GM12878 (cell line): ENCODE data around the gene S1PR1. TPM values are rescaled to one million over a fixed set of nuclear protein-coding genes. Genes with fewer than 3 reads are reported as not detected.
A peak's percentile ranks its signal among the peaks of the same experiment; 100 is the strongest.

Experiments
- ATAC-seq: fragments of 200-7000 bp; cut with Tn5 transposase; 3 replicates; pipeline ENCODE4 v1.9.1; 2020; ENCODE audit warnings: mild to moderate bottlenecking, moderate library complexity
- BruUV-seq: library from RNA; stranded (reverse); fragments of 400-500 nt; replicated peaks from 2 replicates; lab custom pipeline; 2021; lab: Mats Ljungman, UMichigan
- CTCF ChIA-PET: fragments of 300-600 bp; sonication (Branson Sonifier 250); formaldehyde crosslinking; extraction: SDS; loops from one replicate; lab custom pipeline; 2021; ENCODE audit warnings: inconsistent platforms; lab: Yijun Ruan, JAX
- POLR2A ChIA-PET: fragments of 350-600 bp; formaldehyde crosslinking; extraction: SDS; loops from one replicate; lab custom pipeline; 2021; ENCODE audit warnings: inconsistent platforms; lab: Charles Lee
- RAD21 ChIA-PET: fragments of 300-600 bp; sonication (Branson Sonifier 250); formaldehyde crosslinking; loops from one replicate; lab custom pipeline; 2023; ENCODE audit warnings: antibody characterized with exemption; ENCODE audit not compliant: unreplicated experiment; lab: Charles Lee
- SMC1A ChIA-PET: fragments of 300-600 bp; sonication (Branson Sonifier 250); formaldehyde crosslinking; loops from one replicate; lab custom pipeline; 2023; ENCODE audit not compliant: unreplicated experiment, uncharacterized antibody; lab: Charles Lee
- DNase-seq: peaks from one replicate; pipeline ENCODE4 v3.0.0-alpha.2; 2011; ENCODE audit warnings: low read depth, low spot score
- FAIRE-seq: peaks from 3 replicates; lab custom pipeline; 2011; peaks lifted over from hg19 to GRCh38; lab: Jason Lieb, UNC
- H2AFZ ChIP-seq: 2 replicates; pipeline ENCODE4 v1.6.0; 2011; ENCODE audit warnings: low read depth, low read length, control low read depth; ENCODE audit not compliant: control insufficient read depth
- H3K27ac ChIP-seq: 2 replicates; pipeline ENCODE4 v1.5.1; 2011; ENCODE audit warnings: control low read depth; ENCODE audit not compliant: control insufficient read depth, insufficient read depth
- H3K27me3 ChIP-seq, 2 experiments: replicated peaks in 1 of 2; 2 replicates each; pipeline versions ENCODE4 v1.6.0 to v1.6.1; 2011; ENCODE audit warnings: low read length in 1 of 2; ENCODE audit not compliant: control insufficient read depth in 2 of 2, insufficient read depth in 2 of 2
- H3K36me3 ChIP-seq, 2 experiments: 2 replicates each; pipeline ENCODE4 v1.5.1; 2011; ENCODE audit warnings: low read length in 1 of 2; ENCODE audit not compliant: control insufficient read depth in 2 of 2, insufficient read depth in 2 of 2
- H3K4me1 ChIP-seq: 2 replicates; pipeline ENCODE4 v1.6.1; 2011; ENCODE audit warnings: mild to moderate bottlenecking, low read length, moderate library complexity, mixed read lengths; ENCODE audit not compliant: control insufficient read depth, insufficient read depth
- H3K4me2 ChIP-seq: 2 replicates; pipeline ENCODE4 v1.6.0; 2011; ENCODE audit warnings: control low read depth; ENCODE audit not compliant: control insufficient read depth, insufficient read depth
- H3K4me3 ChIP-seq: fragments of 200-600 bp; sonication (generic); 2 replicates; pipeline ENCODE4 v1.5.1; 2016
- H3K79me2 ChIP-seq: 2 replicates; pipeline ENCODE4 v1.6.0; 2011; ENCODE audit warnings: low read length; ENCODE audit not compliant: control insufficient read depth, insufficient read depth
- H3K9ac ChIP-seq: 2 replicates; pipeline ENCODE4 v1.8.0; 2011; ENCODE audit warnings: low read length, control low read depth, mixed read lengths; ENCODE audit not compliant: control insufficient read depth, insufficient read depth
- H3K9me3 ChIP-seq: replicated peaks from 3 replicates; pipeline ENCODE4 v1.5.1; 2011; ENCODE audit warnings: mild to moderate bottlenecking, low read length; ENCODE audit not compliant: control insufficient read depth, insufficient read depth
- H4K20me1 ChIP-seq: 2 replicates; pipeline ENCODE4 v1.6.0; 2011; ENCODE audit not compliant: control insufficient read depth, insufficient read depth
- CHD1 ChIP-seq: IDR thresholded peaks from 2 replicates; pipeline ENCODE4 v1.6.1; 2012; ENCODE audit warnings: low read depth, low read length, improper control_type of control experiment
- CREB1 ChIP-seq: IDR thresholded peaks from 2 replicates; pipeline ENCODE4 v1.6.1; 2012; ENCODE audit warnings: low read depth, mild to moderate bottlenecking, inconsistent platforms
- HSF1 ChIP-seq: fragments of 150-350 bp; IDR thresholded peaks from 2 replicates; pipeline ENCODE4 v1.6.1; 2014; ENCODE audit warnings: mild to moderate bottlenecking, low read depth, low read length
- IKZF1 ChIP-seq: fragments of 450-650 bp; conservative IDR thresholded peaks from 2 replicates; pipeline ENCODE4 v1.6.1; 2017; ENCODE audit warnings: antibody characterized with exemption, mild to moderate bottlenecking
- JUNB ChIP-seq: IDR thresholded peaks from 2 replicates; pipeline ENCODE4 v1.6.1; 2016; ENCODE audit warnings: antibody characterized with exemption, mild to moderate bottlenecking
- MTA2 ChIP-seq: fragments of 450-650 bp; IDR thresholded peaks from 2 replicates; pipeline ENCODE4 v1.6.1; 2016; ENCODE audit warnings: low read depth, mild to moderate bottlenecking, moderate library complexity
- NFIC ChIP-seq: IDR thresholded peaks from 2 replicates; pipeline ENCODE4 v1.6.1; 2012; ENCODE audit warnings: low read depth, mild to moderate bottlenecking, inconsistent platforms, low read length, moderate library complexity
- NFYA ChIP-seq: IDR thresholded peaks from 2 replicates; pipeline ENCODE4 v1.6.1; 2011; ENCODE audit warnings: low read depth, mild to moderate bottlenecking, low read length, improper control_type of control experiment, borderline replicate concordance
- POLR2A ChIP-seq: IDR thresholded peaks from 2 replicates; pipeline ENCODE4 v1.6.1; 2011; ENCODE audit warnings: low read depth, mild to moderate bottlenecking, low read length
- POLR2AphosphoS5 ChIP-seq: IDR thresholded peaks from 2 replicates; pipeline ENCODE4 v1.6.1; 2011; ENCODE audit warnings: mild to moderate bottlenecking, low read length, inconsistent platforms
- SMAD5 ChIP-seq: IDR thresholded peaks from 2 replicates; pipeline ENCODE4 v1.6.1; 2016; ENCODE audit warnings: antibody characterized with exemption, low read depth
- SREBF1 ChIP-seq: IDR thresholded peaks from 2 replicates; pipeline ENCODE4 v1.6.1; 2012; ENCODE audit warnings: mild to moderate bottlenecking, low read length
- SREBF2 ChIP-seq: IDR thresholded peaks from 2 replicates; pipeline ENCODE4 v1.6.1; 2012; ENCODE audit warnings: mild to moderate bottlenecking, low read length
- WGBS: methylation state at CpG from one replicate; pipeline ENCODE4 v1.1.6; 2016; ENCODE audit warnings: low lambda C conversion rate; ENCODE audit not compliant: insufficient replicate concordance, insufficient coverage; ENCODE audit errors: missing lambda C conversion rate; 5-methylcytosine and 5-hydroxymethylcytosine counted together
- in situ Hi-C: fragments of 300-500 bp; cut with MboI; formaldehyde crosslinking; loops from 9 replicates; pipeline ENCODE4 v1.14.3; 2018; ENCODE audit warnings: mixed read lengths
- intact Hi-C: fragments of 100-400 bp; cut with micrococcal nuclease; formaldehyde crosslinking; loops from one replicate; pipeline ENCODE4 v1.14.2; 2022; ENCODE audit not compliant: unreplicated experiment
- polyA plus RNA-seq, 11 experiments: library from polyadenylated mRNA; depleted of rRNA in 4 of 11; unstranded in 6 of 11; stranded (reverse) in 5 of 11; fragments of >200 nt; fragmentation: Nextera tagmentation in 4 of 11; fragmentation: Illumina TruSeq in 1 of 11; extraction: Ambion mirVana in 4 of 11; extraction: Trizol in 1 of 11; gene quantifications; 1 replicate in 1 of 11; 2 replicates in 10 of 11; pipeline versions ENCODE4 v1.2.1 to v1.2.3, GENCODE V29; 2011 to 2016; ENCODE audit warnings: inconsistent platforms in 2 of 11, missing spikeins in 2 of 11, low read depth in 1 of 11
- total RNA-seq, 4 experiments: library from RNA; depleted of rRNA in 3 of 4; stranded (reverse); fragments of >200 nt in 3 of 4; fragmentation: Illumina TruSeq in 1 of 4; extraction: Trizol in 1 of 4; gene quantifications; 2 replicates each; pipeline versions ENCODE4 v1.2.1 to v1.2.3, GENCODE V29; 2013 to 2021
- TF ChIP-seq, protein P1 (sequence below): fragments of 450-650 bp; IDR thresholded peaks from 2 replicates; pipeline ENCODE4 v1.6.1; 2016; ENCODE audit warnings: mild to moderate bottlenecking
- TF ChIP-seq, protein P2 (sequence below): IDR thresholded peaks from 2 replicates; pipeline ENCODE4 v1.6.1; 2011; ENCODE audit warnings: borderline replicate concordance, low read depth, mild to moderate bottlenecking, moderate library complexity, mixed read lengths, low read length; ENCODE audit not compliant: insufficient read depth; ENCODE audit errors: extremely low read length

S1PR1 gene
- total and polyA plus RNA-seq, 10 of the 15 experiments (the other 5 are each of a cell fraction or from before 2014, with no cell fraction given), result 3.8 to 59.4 (median 30.7) TPM

DNA sequence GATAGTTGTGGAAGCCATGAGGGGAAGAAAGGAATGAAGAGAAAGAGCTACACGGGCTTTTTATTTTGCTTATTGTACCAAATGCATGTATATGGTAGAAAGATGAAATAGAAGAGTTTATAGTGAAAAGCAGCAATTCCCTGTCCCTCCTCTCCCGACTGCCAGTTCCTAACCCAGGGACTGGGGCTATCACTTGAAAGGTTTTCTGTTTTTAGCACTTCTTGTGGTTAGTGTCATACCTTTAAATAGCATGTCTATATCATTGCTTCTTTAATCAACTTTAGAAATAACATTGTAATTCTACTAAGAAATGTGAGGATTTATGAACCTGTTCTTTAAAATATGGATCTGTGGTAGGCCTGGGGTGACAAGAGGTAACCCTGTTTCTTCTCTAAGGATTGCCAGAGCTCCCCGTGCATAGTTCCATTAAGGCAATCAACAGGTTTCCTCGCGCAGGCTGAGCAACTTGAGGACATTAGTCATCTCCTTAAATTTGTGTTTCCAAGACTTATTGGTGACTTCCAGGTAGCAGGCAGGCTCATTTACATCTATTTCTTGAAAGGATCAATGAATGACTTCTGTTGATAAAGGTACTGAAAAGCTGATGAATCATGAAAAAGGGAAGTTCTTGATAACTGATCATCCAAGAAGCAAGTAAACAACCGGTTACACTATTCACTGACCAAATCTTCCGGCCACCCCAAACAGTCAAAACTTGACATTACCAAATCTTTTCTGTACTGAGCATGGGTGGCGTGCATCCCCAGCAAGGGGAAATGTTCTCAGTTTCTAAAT is 37.8 kb upstream of the S1PR1 start (continued):
- TF ChIP-seq, protein P1, sequence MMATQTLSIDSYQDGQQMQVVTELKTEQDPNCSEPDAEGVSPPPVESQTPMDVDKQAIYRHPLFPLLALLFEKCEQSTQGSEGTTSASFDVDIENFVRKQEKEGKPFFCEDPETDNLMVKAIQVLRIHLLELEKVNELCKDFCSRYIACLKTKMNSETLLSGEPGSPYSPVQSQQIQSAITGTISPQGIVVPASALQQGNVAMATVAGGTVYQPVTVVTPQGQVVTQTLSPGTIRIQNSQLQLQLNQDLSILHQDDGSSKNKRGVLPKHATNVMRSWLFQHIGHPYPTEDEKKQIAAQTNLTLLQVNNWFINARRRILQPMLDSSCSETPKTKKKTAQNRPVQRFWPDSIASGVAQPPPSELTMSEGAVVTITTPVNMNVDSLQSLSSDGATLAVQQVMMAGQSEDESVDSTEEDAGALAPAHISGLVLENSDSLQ, result no peak
- no peak for TF ChIP-seq SREBF2
- no peak for TF ChIP-seq NFYA
- no peak for TF ChIP-seq POLR2AphosphoS5
- TF ChIP-seq IKZF1, result peak; percentile 64; the same call in 1 of the 2 replicates
- peak; percentile 77 for TF ChIP-seq CREB1
- no peak for TF ChIP-seq HSF1

GRCh38 chr1:101199637-101199982 is 37.2 kb upstream of the S1PR1 start:
- FAIRE-seq (no peak), DNase-seq (no peak), ATAC-seq (no peak)
- Histone ChIP-seq H3K27ac (no peak overlapping the region), H3K4me2 (no peak overlapping the region), H3K79me2 (no peaks in the 10 kb centered on the region), H3K9me3 (no peaks in the 10 kb centered on the region), H4K20me1 (no peaks in the 10 kb centered on the region), H3K27me3 (no peaks in the 10 kb centered on the region), H3K4me3 (no peak overlapping the region), H3K9ac (no peak overlapping the region; the same call in 1 of the 2 replicates), H3K4me1 (peaks cover 15% of the 10 kb centered on the region), H2AFZ (no peak overlapping the region), H3K36me3 (no peaks in the 10 kb centered on the region)
- CTCF ChIA-PET, result interaction anchor here (0.8 to 4.2 kb wide), 4 partner anchors 39 to 90 kb away, joined by 3 to 15 read pairs (median 5); no protein-coding TSS in a partner anchor
- TF ChIP-seq CHD1 (no peak), MTA2 (0 out of 2 replicates have a peak, but pooled peaks have one; percentile 3), JUNB (peak; percentile 65), SREBF1 (no peak), POLR2A (no peak), NFIC (peak; percentile 69; the same call in 1 of the 2 replicates), SMAD5 (no peak), IKZF1 (no peak)
- TF ChIP-seq, protein P2, sequence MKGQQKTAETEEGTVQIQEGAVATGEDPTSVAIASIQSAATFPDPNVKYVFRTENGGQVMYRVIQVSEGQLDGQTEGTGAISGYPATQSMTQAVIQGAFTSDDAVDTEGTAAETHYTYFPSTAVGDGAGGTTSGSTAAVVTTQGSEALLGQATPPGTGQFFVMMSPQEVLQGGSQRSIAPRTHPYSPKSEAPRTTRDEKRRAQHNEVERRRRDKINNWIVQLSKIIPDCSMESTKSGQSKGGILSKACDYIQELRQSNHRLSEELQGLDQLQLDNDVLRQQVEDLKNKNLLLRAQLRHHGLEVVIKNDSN, result no peak
- WGBS, result 3% methylated on average over 1 of the region's 1 CpG
- SMC1A ChIA-PET, result interaction anchor here (1.0 to 2.2 kb wide), 8 partner anchors 8 to 241 kb away, joined by 3 to 7 read pairs (median 4); no protein-coding TSS in a partner anchor
- no TSS peak for BruUV-seq
- POLR2A ChIA-PET, result interaction anchor here (1.5 to 2.7 kb wide), 2 partner anchors 21 to 36 kb away, joined by 5 to 9 read pairs; no protein-coding TSS in a partner anchor
- in situ Hi-C loops, result no loop called here
- RAD21 ChIA-PET, result interaction anchor here (0.9 to 2.6 kb wide), 5 partner anchors 22 to 303 kb away, joined by 3 to 13 read pairs (median 3); no protein-coding TSS in a partner anchor
- intact Hi-C loops, result loop anchor here (1.0 kb wide), 2 partner anchors 20 to 37 kb away; no protein-coding TSS in a partner anchor
